IMR-90 (cell line): Measurements from ENCODE around the gene SPATC1L. TPM values are rescaled to one million over a fixed set of nuclear protein-coding genes. Genes with fewer than 3 reads are reported as not detected.

Source experiments
- ATAC-seq: fragments of 200-7000 bp; cut with Tn5 transposase; 2 replicates; pipeline ENCODE4 v1.9.1; 2020; ENCODE audit warnings: low read depth, mild to moderate bottlenecking, moderate library complexity
- BruUV-seq: library from RNA; stranded (reverse); fragments of 400-500 nt; replicated peaks from 2 replicates; lab custom pipeline; 2021; lab: Mats Ljungman, UMichigan
- CTCF ChIA-PET: fragments of 300-600 bp; formaldehyde crosslinking; extraction: SDS; loops from one replicate; lab custom pipeline; 2021; ENCODE audit warnings: antibody characterized with exemption; lab: Yijun Ruan, JAX
- POLR2A ChIA-PET: fragments of 300-600 bp; sonication (Branson Sonifier 250); formaldehyde crosslinking; loops from one replicate; lab custom pipeline; 2022; ENCODE audit warnings: antibody characterized with exemption; ENCODE audit not compliant: unreplicated experiment; lab: Charles Lee
- DNase-seq: peaks from one replicate; pipeline ENCODE4 v3.0.0; 2013
- H2AFZ ChIP-seq: replicated peaks from 2 replicates; pipeline ENCODE3; 2013; ENCODE audit warnings: low read length, mild to moderate bottlenecking; ENCODE audit not compliant: poor library complexity
- H2AK5ac ChIP-seq: 2 replicates; pipeline ENCODE4 v1.6.1; 2013; ENCODE audit warnings: low read depth, low read length, inconsistent platforms
- H2AK9ac ChIP-seq: replicated peaks from 2 replicates; pipeline ENCODE3; 2013; ENCODE audit warnings: mild to moderate bottlenecking, low read depth, low read length, moderate library complexity; ENCODE audit not compliant: poor library complexity
- H2BK120ac ChIP-seq: 2 replicates; pipeline ENCODE4 v1.6.1; 2013; ENCODE audit warnings: low read depth, low read length, inconsistent platforms
- H2BK15ac ChIP-seq: 3 replicates; pipeline ENCODE4 v1.6.1; 2013; ENCODE audit warnings: low read depth, low read length, inconsistent platforms
- H2BK20ac ChIP-seq: 2 replicates; pipeline ENCODE4 v1.6.1; 2013; ENCODE audit warnings: low read depth, mild to moderate bottlenecking, inconsistent platforms, low read length, moderate library complexity
- H2BK5ac ChIP-seq: 2 replicates; pipeline ENCODE4 v1.6.1; 2013; ENCODE audit warnings: mild to moderate bottlenecking, low read depth, low read length, inconsistent platforms; ENCODE audit not compliant: poor library complexity, severe bottlenecking
- H3K14ac ChIP-seq: replicated peaks from 2 replicates; pipeline ENCODE4 v1.6.1; 2013; ENCODE audit warnings: low read depth, low read length, inconsistent platforms
- H3K18ac ChIP-seq: 2 replicates; pipeline ENCODE4 v1.6.1; 2013; ENCODE audit warnings: low read depth, low read length, control low read depth
- H3K23ac ChIP-seq: 2 replicates; pipeline ENCODE4 v1.6.1; 2013; ENCODE audit warnings: low read depth, low read length, inconsistent platforms
- H3K27ac ChIP-seq: 2 replicates; pipeline ENCODE4 v1.5.1; 2013; ENCODE audit warnings: mild to moderate bottlenecking, control low read depth, low read length; ENCODE audit not compliant: insufficient read depth
- H3K27me3 ChIP-seq: 2 replicates; pipeline ENCODE4 v1.6.1; 2013; ENCODE audit warnings: low read length; ENCODE audit not compliant: control insufficient read depth, insufficient read depth
- H3K36me3 ChIP-seq: 2 replicates; pipeline ENCODE4 v1.6.1; 2013; ENCODE audit warnings: low read length, mixed read lengths; ENCODE audit not compliant: control insufficient read depth, insufficient read depth
- H3K4ac ChIP-seq: 2 replicates; pipeline ENCODE4 v1.6.1; 2013; ENCODE audit warnings: low read depth, low read length, inconsistent platforms
- H3K4me1 ChIP-seq: 2 replicates; pipeline ENCODE4 v1.6.1; 2013; ENCODE audit warnings: low read length, mixed read lengths; ENCODE audit not compliant: control insufficient read depth, insufficient read depth
- H3K4me2 ChIP-seq: 2 replicates; pipeline ENCODE4 v1.6.1; 2013; ENCODE audit warnings: low read depth, mild to moderate bottlenecking, control low read depth, low read length, moderate library complexity
- H3K4me3 ChIP-seq: 2 replicates; pipeline ENCODE4 v1.5.1; 2013; ENCODE audit warnings: low read depth, mild to moderate bottlenecking, control low read depth, low read length, moderate library complexity; ENCODE audit not compliant: insufficient read depth
- H3K56ac ChIP-seq: 2 replicates; pipeline ENCODE4 v1.6.1; 2013; ENCODE audit warnings: low read length, inconsistent platforms; ENCODE audit not compliant: insufficient read depth; ENCODE audit errors: extremely low read depth
- H3K79me1 ChIP-seq, 2 experiments: 2 replicates each; pipeline ENCODE4 v1.6.1; 2013; ENCODE audit warnings: low read length in 2 of 2, inconsistent platforms in 1 of 2, low read depth in 1 of 2
- H3K9ac ChIP-seq: 2 replicates; pipeline ENCODE4 v1.6.1; 2013; ENCODE audit warnings: low read depth, low read length, control low read depth
- H3K9me1 ChIP-seq: 2 replicates; pipeline ENCODE4 v1.6.1; 2013; ENCODE audit warnings: low read length, inconsistent platforms; ENCODE audit not compliant: insufficient read depth
- H3K9me3 ChIP-seq: 2 replicates; pipeline ENCODE4 v1.6.1; 2013; ENCODE audit warnings: low read length; ENCODE audit not compliant: control insufficient read depth, insufficient read depth
- H4K20me1 ChIP-seq: 2 replicates; pipeline ENCODE4 v1.6.1; 2013; ENCODE audit warnings: low read length, inconsistent platforms; ENCODE audit not compliant: insufficient read depth
- H4K5ac ChIP-seq: 2 replicates; pipeline ENCODE4 v1.6.1; 2013; ENCODE audit warnings: mild to moderate bottlenecking, low read depth, low read length, control low read depth
- H4K8ac ChIP-seq, 2 experiments: 2 replicates each; pipeline ENCODE4 v1.6.1; 2013; ENCODE audit warnings: low read depth in 2 of 2, low read length in 2 of 2, control low read depth in 1 of 2, inconsistent platforms in 1 of 2
- H4K91ac ChIP-seq: 2 replicates; pipeline ENCODE4 v1.6.1; 2013; ENCODE audit warnings: low read depth, low read length, inconsistent platforms; ENCODE audit not compliant: insufficient read depth
- BHLHE40 ChIP-seq: fragments of 150-350 bp; IDR thresholded peaks from 2 replicates; pipeline ENCODE4 v1.6.1; 2016; ENCODE audit warnings: mild to moderate bottlenecking, low read depth, low read length
- CTCF ChIP-seq: conservative IDR thresholded peaks from 2 replicates; pipeline ENCODE4 v1.5.1; 2012; ENCODE audit warnings: mild to moderate bottlenecking, low read depth, low read length, improper control_type of control experiment
- FOS ChIP-seq: fragments of 150-350 bp; IDR thresholded peaks from 2 replicates; pipeline ENCODE4 v1.6.1; 2016; ENCODE audit warnings: low read depth, low read length
- MAFK ChIP-seq: IDR thresholded peaks from 2 replicates; pipeline ENCODE4 v1.6.1; 2012; ENCODE audit warnings: low read depth, low read length, improper control_type of control experiment
- NFE2L2 ChIP-seq: fragments of 150-350 bp; IDR thresholded peaks from 2 replicates; pipeline ENCODE4 v1.6.1; 2016; ENCODE audit warnings: low read depth, mild to moderate bottlenecking, low read length
- POLR2A ChIP-seq: IDR thresholded peaks from 2 replicates; pipeline ENCODE4 v1.6.1; 2012; ENCODE audit warnings: mild to moderate bottlenecking, low read depth, low read length
- RAD21 ChIP-seq: IDR thresholded peaks from 2 replicates; pipeline ENCODE4 v1.6.1; 2012; ENCODE audit warnings: low read length, improper control_type of control experiment
- RCOR1 ChIP-seq: IDR thresholded peaks from 2 replicates; pipeline ENCODE4 v1.6.1; 2012; ENCODE audit warnings: mild to moderate bottlenecking, low read length, improper control_type of control experiment; ENCODE audit not compliant: insufficient replicate concordance
- whole genome bisulfite sequencing, 2 experiments: methylation state at CpG; one replicate each; pipeline versions ENCODE4 v1.1.5 to v1.1.7; 2013; ENCODE audit warnings: missing lambda C conversion rate in 2 of 2; ENCODE audit not compliant: insufficient read length in 1 of 2; ENCODE audit errors: extremely low coverage in 2 of 2; 5-methylcytosine and 5-hydroxymethylcytosine counted together
- dilution Hi-C: fragments of 300-500 bp; cut with HindIII; formaldehyde crosslinking; loops from one replicate; pipeline ENCODE4 v1.14.3; 2018; ENCODE audit warnings: low sequenced_read_pairs; ENCODE audit not compliant: unreplicated experiment
- in situ Hi-C: fragments of 300-500 bp; cut with MboI; formaldehyde crosslinking; loops from 3 replicates; pipeline ENCODE4 v1.14.3; 2019; ENCODE audit warnings: low sequenced_read_pairs, inconsistent platforms, mixed read lengths
- intact Hi-C: fragments of 100-400 bp; cut with micrococcal nuclease; formaldehyde crosslinking; loops from 2 replicates; pipeline ENCODE4 v1.10.0; 2022
- polyA plus RNA-seq, 3 experiments: library from polyadenylated mRNA; depleted of rRNA; stranded (reverse); fragments of >200 nt; gene quantifications; 2 replicates each; pipeline ENCODE4 v1.2.3, GENCODE V29; 2012; ENCODE audit warnings: low replicate concordance in 1 of 3
- total RNA-seq: library from RNA; depleted of rRNA; stranded (reverse); fragments of >200 nt; gene quantifications from 2 replicates; pipeline ENCODE4 v1.2.3, GENCODE V29; 2012

SPATC1L gene
- total and polyA plus RNA-seq, 2 of the 4 experiments (the other 2 are of a cell fraction), result 3.8 to 17.2 TPM

GRCh38 chr21:46149205-46149901 lies 34.9 kb downstream of the SPATC1L start:
- Histone ChIP-seq H3K36me3 (no peaks in the 10 kb centered on the region), H3K27me3 (no peaks in the 10 kb centered on the region), H3K18ac (no peak overlapping the region), H2BK20ac (no peak overlapping the region), H2AK5ac (no peak overlapping the region), H3K4me1 (peaks cover 2% of the 10 kb centered on the region), H3K9me3 (no peaks in the 10 kb centered on the region), H4K8ac (no peak overlapping the region), H3K9me1 (no peaks in the 10 kb centered on the region), H2AFZ (no peak overlapping the region), H4K20me1 (no peaks in the 10 kb centered on the region), H3K4me2 (no peak overlapping the region), H2BK5ac (no peak overlapping the region), H3K4me3 (no peak overlapping the region), H3K79me1 (no peaks in the 10 kb centered on the region), H2BK15ac (no peak overlapping the region), H3K27ac (no peak overlapping the region), H4K5ac (no peak overlapping the region), H3K4ac (no peak overlapping the region), H3K14ac (no peak overlapping the region), H2AK9ac (no peak overlapping the region), H3K9ac (no peak overlapping the region), H3K56ac (no peak overlapping the region), H4K91ac (no peak overlapping the region), H3K23ac (no peak overlapping the region), H2BK120ac (no peak overlapping the region)
- DNase-seq (no peak), ATAC-seq (no peak)
- POLR2A ChIA-PET, result no interaction called here
- TF ChIP-seq NFE2L2, result no peak
- no peak for TF ChIP-seq RAD21
- no peak for TF ChIP-seq FOS
- no peak for TF ChIP-seq MAFK
- TF ChIP-seq RCOR1, result no peak
- no peak for TF ChIP-seq CTCF
- TF ChIP-seq BHLHE40, result no peak
- TF ChIP-seq POLR2A, result no peak
- dilution Hi-C loops, result no loop called here
- CTCF ChIA-PET, result no interaction called here
- BruUV-seq, result no TSS peak
- in situ Hi-C loops, result no loop called here
- 83% methylated on average over 13 of the region's 22 CpGs; no CpG with 5 or more reads in 1 of the 2 experiments for WGBS, 2 experiments
- intact Hi-C loops, result no loop called here
